GM19240 (cell line): ENCODE measurements around the gene DCDC2C.

Experiments
- DNase-seq: peaks from one replicate; pipeline ENCODE4 v3.0.0; 2011; ENCODE audit warnings: low spot score; ENCODE audit not compliant: insufficient read length

The DCDC2C gene

DNA sequence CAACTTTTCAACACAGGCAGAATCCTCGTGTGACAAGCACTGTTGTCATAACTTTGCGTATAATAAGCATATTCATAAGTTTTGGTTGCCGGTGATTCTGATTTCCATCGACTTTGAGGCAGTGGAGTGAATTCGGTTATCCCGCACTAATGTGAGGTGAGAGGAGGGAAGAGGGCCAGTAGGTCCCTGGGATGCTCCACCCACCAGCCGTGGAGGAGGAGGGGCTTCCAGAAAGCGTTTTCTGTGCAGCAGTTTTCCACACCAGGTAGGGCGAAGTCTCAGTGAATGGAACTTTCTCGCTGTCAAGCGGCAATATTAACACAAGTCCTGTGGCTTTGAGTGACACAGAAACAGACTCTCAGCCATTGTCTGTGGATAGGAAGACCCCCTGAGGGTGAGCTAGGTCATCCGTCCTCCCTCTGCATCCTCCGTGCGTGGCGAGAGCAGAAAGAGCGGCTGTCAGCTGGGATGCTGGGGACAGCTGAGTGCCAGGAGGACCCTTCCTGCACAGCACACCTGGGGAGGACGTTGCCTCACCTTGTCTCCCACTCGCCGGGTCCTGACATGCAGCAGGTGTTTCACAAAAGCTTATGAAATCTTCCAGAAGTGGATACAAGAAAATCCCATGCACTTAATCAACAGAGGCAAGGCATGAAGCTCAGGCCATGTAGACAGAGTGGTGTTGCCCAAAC, 67.5 kb downstream of the DCDC2C start:
- no peak for DNase-seq

DNA sequence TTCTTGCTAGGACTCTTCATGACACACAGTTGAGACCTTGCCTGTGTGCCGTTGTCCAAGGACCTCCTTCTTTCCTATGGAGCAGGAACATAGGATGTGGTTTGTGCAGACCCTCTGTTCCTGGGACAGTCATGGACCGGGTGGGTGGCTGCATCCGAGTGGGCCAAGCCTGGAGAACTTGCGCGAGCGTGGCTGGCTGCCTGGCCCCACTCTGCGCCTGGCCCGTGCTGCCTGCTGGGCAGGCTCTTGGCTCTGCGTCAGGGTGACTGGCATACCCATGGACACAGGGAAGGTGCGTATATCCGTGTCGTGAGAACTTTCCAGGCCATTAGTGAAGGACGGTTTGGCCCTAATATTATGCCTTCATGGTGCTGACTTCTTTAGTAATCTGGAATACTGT, 68.2 kb downstream of the DCDC2C start:
- DNase-seq: no peak

- DNase-seq: no peak
These were observed 71.0 kb downstream of the DCDC2C start for GRCh38 chr2:3774336-3774735.

DNA sequence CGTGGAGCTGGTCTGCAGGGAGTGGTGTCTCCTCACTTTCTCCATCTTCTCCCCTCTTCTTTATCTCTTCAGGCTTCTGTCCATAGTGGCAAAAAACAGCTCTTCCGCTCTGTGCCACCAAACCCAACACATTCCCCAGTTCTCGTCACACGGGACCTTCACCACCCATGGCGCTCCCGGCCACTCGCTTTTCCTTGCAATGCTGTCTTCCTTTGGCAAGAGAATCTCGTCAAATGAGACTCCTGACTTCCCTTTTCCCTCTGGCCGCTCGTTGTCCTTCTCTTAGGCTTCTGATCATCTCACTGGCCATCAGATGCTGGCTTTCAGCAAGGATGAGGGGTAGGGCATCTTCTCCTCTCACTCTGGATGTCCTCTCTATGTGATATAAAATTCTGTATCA, 72.9 kb downstream of the DCDC2C start:
- DNase-seq: no peak

- no peak for DNase-seq
These were observed 74.6 kb downstream of the DCDC2C start for GRCh38 chr2:3777966-3778365.

DNA sequence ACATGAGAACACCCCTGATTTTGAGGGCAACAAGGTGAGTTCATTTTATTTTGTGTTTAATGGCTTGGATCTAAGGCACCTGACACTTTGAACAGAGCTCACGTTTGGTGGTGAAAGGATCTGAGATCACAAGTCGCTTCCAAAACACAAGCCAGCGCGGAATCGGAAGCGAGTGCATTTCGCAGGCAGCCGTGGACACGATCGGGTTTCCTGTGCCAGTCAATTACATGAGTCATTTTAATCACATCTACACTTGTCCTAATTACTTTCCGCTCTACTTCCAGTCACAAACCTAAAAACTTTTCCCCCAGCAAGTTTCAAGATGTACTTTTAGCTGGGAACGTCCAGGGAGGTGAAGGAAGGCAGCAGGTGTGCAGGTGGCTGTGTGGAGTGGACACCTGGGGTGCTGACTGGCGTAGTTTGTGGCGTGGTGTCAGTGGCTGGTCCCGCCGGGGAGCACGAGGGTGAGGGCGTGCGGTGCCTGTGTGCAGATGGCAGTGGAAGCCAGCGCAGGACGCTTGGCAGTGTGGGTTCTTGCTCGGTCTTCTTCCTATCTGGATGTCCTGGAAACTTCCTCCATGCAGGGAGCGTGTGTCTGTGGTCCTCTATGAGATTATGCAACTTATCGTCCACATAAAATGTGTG, 75.6 kb downstream of the DCDC2C start:
- DNase-seq: no peak

- no peak for DNase-seq
These were observed 76.2 kb downstream of the DCDC2C start for GRCh38 chr2:3779496-3780049.

- DNase-seq: peak; percentile 14
These were observed 77.4 kb downstream of the DCDC2C start for GRCh38 chr2:3780477-3781402.

- DNase-seq: no peak
These were observed 81.4 kb downstream of the DCDC2C start for GRCh38 chr2:3784731-3785130.

DNA sequence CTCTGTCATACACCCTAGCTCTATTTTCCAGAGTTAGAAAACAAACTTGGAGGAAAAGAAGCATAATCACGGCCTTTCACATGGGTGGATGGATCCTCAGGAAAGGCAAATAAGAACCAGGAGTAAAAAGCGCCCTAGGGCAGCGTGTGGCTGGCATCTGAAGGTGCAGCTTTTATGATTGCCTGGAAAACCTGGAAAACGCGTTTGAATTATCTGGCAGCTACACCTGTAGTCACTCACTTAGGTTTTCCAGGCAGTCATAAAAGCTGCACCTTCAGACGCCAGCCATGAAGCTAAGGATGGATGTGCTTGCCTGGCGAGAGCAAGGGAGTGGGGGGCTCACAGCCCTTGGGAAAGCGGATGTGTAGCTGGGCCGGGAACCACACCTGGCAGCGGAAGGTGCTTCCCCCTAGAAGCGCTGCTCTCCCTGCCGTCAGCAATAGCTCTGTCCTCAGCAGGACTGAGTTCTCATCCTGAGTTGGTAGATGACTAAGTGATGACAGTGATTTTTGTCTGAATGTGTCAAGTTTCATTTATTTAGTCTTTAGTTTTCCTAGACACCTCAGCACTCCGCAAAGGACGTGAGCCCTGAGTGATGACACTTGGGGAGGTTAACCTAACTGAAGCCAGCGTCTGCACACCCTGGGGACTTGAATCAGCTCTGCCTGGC, 82.0 kb downstream of the DCDC2C start:
- no peak for DNase-seq

GRCh38 chr2:3785890-3786273, 82.5 kb downstream of the DCDC2C start:
- no peak for DNase-seq

DNA sequence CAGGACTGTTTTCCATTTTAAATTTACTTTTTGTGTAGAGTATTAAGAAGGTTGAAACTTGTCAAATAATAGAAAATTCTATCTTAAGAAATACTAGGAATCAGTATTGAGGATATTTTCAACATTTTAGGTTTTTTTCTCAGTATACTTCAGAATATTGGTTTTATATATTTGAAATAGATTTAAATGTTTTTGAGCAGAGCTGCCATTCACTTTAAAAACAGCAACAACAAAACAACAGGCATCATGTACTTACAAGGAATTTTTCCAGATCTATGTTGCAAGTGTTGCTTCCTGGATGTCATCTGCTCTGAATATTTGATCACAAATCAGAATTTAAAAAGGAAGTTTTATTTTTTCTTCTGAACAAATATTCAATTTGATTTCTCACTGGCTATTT, 84.4 kb downstream of the DCDC2C start:
- DNase-seq: no peak

DNA sequence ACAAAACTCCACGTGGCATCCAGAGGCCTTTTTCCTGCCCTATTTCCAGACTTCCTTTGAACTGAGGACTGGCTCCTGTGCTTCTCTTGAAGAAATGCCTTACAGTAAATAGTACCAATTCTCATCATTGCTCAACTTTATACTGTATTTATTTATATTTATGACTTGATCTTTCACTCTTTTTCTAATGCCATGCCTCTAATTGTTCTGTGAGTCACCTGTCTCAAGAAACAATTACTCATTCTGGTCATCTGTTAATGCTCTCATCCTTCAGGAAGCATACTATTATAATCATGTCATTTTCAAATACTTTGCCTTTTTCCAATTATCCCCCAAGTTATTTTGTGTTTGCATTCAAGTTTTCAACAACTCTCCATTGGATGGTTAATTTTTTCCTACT, 85.9 kb downstream of the DCDC2C start:
- no peak for DNase-seq

- DNase-seq: no peak
These were observed 89.9 kb downstream of the DCDC2C start for GRCh38 chr2:3793249-3793648.

- DNase-seq: no peak
These were observed 98.1 kb downstream of the DCDC2C start for GRCh38 chr2:3801506-3801905.

GRCh38 chr2:3805201-3805939, 102.0 kb downstream of the DCDC2C start:
- DNase-seq: no peak

GRCh38 chr2:3806168-3806567, 102.8 kb downstream of the DCDC2C start:
- no peak for DNase-seq

GRCh38 chr2:3806730-3807129, 103.4 kb downstream of the DCDC2C start:
- no peak for DNase-seq

GRCh38 chr2:3807853-3808252, 104.5 kb downstream of the DCDC2C start:
- DNase-seq: no peak

- DNase-seq: no peak
These were observed 111.4 kb downstream of the DCDC2C start for GRCh38 chr2:3814706-3815245.
